ENCODE results near the gene C2orf76.

- TF ChIP-seq POLR2AphosphoS2 (IDR thresholded peaks at IDR 0.05; ENCODE audit: low read depth, low read length) (no peak), CTCF (IDR thresholded peaks at IDR 0.05 in 2 of 3, conservative IDR thresholded peaks at IDR 0.05 in 1 of 3; ENCODE audit: control insufficient read depth in 2 of 3, extremely low read depth in 1 of 3, insufficient read depth in 1 of 3, low read depth in 3 of 3, low read length in 3 of 3) (no peak), CREM (IDR thresholded peaks at IDR 0.05; ENCODE audit: low read depth) (no peak), SMAD1 (IDR thresholded peaks at IDR 0.05; ENCODE audit: low read depth, partially characterized antibody) (no peak)
These were observed 103.6 kb downstream of the C2orf76 start for GRCh38 chr2:119263025-119263424.

All from GM12878 (cell line).